ENCODE results near the gene CSTA. TPM values are rescaled to one million over a fixed set of nuclear protein-coding genes. Genes with fewer than 3 reads are reported as not detected.

CSTA gene
- total RNA-seq, 3 donors from 2014 or later, result 9.1 to 40.3 (median 15.7) TPM

DNA sequence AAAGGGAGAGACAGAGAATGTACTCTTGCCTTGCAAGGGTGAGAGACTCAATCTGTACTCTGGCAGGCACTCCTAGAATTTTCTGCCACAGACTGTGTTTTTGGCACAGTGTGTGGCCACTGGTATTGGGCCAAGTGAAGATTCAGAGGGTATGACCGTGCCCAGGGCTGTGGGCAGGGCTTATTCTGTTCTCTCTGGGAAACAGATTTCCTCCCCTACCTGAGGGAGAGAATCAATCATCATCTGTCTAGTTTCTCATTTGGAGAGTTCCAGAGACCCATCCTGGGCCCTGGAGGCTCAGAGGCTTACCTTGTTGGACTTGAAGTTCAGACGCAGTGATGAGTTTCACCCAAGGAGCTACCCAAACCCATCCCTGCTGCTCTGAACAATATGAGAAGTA, 28.2 kb downstream of the CSTA start:
- intact Hi-C loops (cut with DNase I; ENCODE audit: low total_unique reads), result no loop called here
- no peaks in the 10 kb centered on the region for H3K9me3 ChIP-seq
- TF ChIP-seq CTCF (IDR thresholded peaks at IDR 0.05) (no peak), POLR2AphosphoS5 (IDR thresholded peaks at IDR 0.05) (no peak), POLR2A (IDR thresholded peaks at IDR 0.05) (no peak)
- no peaks in the 10 kb centered on the region for H3K27me3 ChIP-seq
- H3K4me3 ChIP-seq, result no peak overlapping the region
- no peaks in the 10 kb centered on the region for H3K4me1 ChIP-seq
- DNase-seq (ENCODE audit: low spot score in 2 of 2), result peak; percentile 50 to 61
- H3K27ac ChIP-seq, result peak overlapping the region in 1 of 2 donors; percentile 48
- H3K36me3 ChIP-seq, result no peaks in the 10 kb centered on the region

DNA sequence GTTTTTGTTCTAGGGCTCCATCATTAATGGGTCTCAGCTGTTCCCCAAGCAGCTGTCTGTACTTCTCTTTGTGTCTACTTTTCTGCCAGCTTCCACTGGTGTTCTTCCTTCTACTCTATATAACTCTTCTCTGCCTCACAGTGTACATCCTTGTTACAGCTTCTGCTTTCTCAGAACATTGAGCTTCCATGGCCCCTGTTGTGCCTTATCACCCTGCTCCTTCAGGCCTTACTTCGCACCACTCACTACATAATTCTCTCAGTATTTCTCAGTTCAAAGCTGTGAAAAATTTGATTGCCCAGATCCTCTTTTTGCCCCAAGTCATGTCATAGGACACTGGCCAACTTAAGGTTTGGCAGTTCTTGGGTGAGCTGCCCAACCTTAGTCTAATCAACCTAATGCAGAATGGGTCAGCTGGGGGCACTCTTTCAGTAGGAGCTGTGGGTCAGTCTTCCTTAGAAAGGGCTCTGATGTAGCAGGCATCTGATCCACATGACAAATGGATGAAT, 28.9 kb downstream of the CSTA start:
- no peak for DNase-seq (ENCODE audit: low spot score in 2 of 2)
- Histone ChIP-seq H3K27me3 (no peaks in the 10 kb centered on the region), H3K9me3 (no peaks in the 10 kb centered on the region), H3K27ac (peak overlapping the region in 1 of 2 donors; percentile 48), H3K36me3 (no peaks in the 10 kb centered on the region), H3K4me3 (no peak overlapping the region), H3K4me1 (no peaks in the 10 kb centered on the region)
- intact Hi-C loops (cut with DNase I; ENCODE audit: low total_unique reads), result no loop called here
- TF ChIP-seq CTCF (IDR thresholded peaks at IDR 0.05) (no peak), POLR2A (IDR thresholded peaks at IDR 0.05) (no peak), POLR2AphosphoS5 (IDR thresholded peaks at IDR 0.05) (no peak)

DNA sequence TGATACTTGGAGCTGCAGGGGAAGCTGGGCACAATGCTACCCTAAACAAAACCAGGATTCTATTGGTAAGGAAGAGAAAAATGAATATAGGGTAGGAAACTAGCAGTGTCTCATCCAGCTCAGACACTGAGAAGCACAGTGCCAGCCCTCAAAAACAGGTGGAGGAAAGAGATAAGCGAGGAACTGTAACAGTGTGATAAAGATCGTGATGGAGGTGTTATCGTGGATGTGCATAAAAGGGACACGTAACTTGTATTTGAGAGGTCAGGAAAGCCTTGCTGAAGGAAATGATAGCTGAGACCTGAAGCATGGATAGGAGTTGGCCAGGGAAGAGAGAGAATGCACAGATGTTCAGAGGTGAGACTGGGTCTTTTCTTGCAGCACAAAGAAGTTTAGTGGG, 30.6 kb downstream of the CSTA start:
- H3K4me1 ChIP-seq, result no peaks in the 10 kb centered on the region
- intact Hi-C loops (cut with DNase I; ENCODE audit: low total_unique reads), result no loop called here
- no peak overlapping the region for H3K27ac ChIP-seq
- no peak for TF ChIP-seq CTCF (IDR thresholded peaks at IDR 0.05)
- no peak for TF ChIP-seq POLR2AphosphoS5 (IDR thresholded peaks at IDR 0.05)
- TF ChIP-seq POLR2A (IDR thresholded peaks at IDR 0.05), result no peak
- DNase-seq (ENCODE audit: low spot score in 2 of 2), result no peak
- no peaks in the 10 kb centered on the region for H3K36me3 ChIP-seq
- no peak overlapping the region for H3K4me3 ChIP-seq
- H3K9me3 ChIP-seq, result no peaks in the 10 kb centered on the region
- no peaks in the 10 kb centered on the region for H3K27me3 ChIP-seq

DNA sequence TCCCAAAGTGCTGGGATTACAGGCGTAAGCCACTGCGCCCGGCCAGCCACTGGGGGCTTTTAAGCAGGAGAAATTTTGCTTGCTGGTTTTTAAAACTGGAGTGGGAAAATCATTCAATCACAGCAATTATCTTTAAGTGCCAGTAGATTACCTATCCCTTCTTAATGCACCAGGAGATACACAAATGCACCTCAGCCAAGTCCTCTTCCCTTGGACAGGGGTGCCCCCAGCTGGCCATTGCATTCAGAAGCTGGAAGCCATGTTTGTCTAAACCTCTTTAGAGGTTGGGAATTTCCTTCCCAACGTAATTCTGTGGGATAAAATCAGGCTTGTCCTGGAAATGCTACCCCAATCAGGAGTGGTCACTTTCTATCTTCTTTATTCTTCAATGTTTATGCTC, 31.4 kb downstream of the CSTA start:
- no peak for TF ChIP-seq POLR2A (IDR thresholded peaks at IDR 0.05)
- TF ChIP-seq CTCF (IDR thresholded peaks at IDR 0.05), result peak in 2 of 3 donors; percentile 41 to 58
- TF ChIP-seq POLR2AphosphoS5 (IDR thresholded peaks at IDR 0.05), result no peak
- H3K4me3 ChIP-seq, result no peak overlapping the region
- H3K36me3 ChIP-seq, result no peaks in the 10 kb centered on the region
- H3K9me3 ChIP-seq, result no peaks in the 10 kb centered on the region
- no peaks in the 10 kb centered on the region for H3K4me1 ChIP-seq
- H3K27me3 ChIP-seq, result no peaks in the 10 kb centered on the region
- peak; percentile 27 to 63 for DNase-seq (ENCODE audit: low spot score in 2 of 2)
- intact Hi-C loops (cut with DNase I; ENCODE audit: low total_unique reads), result no loop called here
- no peak overlapping the region for H3K27ac ChIP-seq

GRCh38 chr3:122357828-122358702, 33.0 kb downstream of the CSTA start:
- Histone ChIP-seq H3K36me3 (no peaks in the 10 kb centered on the region), H3K4me1 (no peaks in the 10 kb centered on the region), H3K4me3 (no peak overlapping the region), H3K9me3 (no peaks in the 10 kb centered on the region), H3K27ac (no peak overlapping the region), H3K27me3 (no peaks in the 10 kb centered on the region)
- TF ChIP-seq CTCF (IDR thresholded peaks at IDR 0.05) (no peak), POLR2AphosphoS5 (IDR thresholded peaks at IDR 0.05) (no peak), POLR2A (IDR thresholded peaks at IDR 0.05) (no peak)
- DNase-seq (ENCODE audit: low spot score in 2 of 2), result no peak
- intact Hi-C loops (cut with DNase I; ENCODE audit: low total_unique reads), result no loop called here
